ENCODE results near the gene GCLC.

DNA sequence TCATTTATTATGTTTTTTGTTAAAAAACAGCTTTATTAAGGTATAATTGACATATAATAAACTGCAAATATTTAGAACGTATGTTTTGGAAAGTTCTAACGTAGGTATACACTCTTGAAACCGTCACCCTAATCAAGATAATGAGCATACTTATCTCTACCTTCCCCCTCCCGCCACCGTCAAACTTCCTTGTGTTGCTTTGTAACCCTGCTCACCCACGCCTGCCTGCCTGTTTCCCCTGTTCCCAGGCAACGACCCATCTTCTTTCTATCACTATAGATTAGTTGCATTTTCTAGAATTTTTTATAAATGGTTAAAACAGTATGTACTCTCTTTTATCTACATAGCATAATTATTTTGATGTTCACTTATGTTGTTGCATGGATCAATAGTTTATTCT is 33.5 kb upstream of the GCLC start:
- TF ChIP-seq, protein P1, sequence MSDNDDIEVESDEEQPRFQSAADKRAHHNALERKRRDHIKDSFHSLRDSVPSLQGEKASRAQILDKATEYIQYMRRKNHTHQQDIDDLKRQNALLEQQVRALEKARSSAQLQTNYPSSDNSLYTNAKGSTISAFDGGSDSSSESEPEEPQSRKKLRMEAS (CRISPR knock-in tag; IDR thresholded peaks at IDR 0.05) = no peak
- TF ChIP-seq, protein P2, sequence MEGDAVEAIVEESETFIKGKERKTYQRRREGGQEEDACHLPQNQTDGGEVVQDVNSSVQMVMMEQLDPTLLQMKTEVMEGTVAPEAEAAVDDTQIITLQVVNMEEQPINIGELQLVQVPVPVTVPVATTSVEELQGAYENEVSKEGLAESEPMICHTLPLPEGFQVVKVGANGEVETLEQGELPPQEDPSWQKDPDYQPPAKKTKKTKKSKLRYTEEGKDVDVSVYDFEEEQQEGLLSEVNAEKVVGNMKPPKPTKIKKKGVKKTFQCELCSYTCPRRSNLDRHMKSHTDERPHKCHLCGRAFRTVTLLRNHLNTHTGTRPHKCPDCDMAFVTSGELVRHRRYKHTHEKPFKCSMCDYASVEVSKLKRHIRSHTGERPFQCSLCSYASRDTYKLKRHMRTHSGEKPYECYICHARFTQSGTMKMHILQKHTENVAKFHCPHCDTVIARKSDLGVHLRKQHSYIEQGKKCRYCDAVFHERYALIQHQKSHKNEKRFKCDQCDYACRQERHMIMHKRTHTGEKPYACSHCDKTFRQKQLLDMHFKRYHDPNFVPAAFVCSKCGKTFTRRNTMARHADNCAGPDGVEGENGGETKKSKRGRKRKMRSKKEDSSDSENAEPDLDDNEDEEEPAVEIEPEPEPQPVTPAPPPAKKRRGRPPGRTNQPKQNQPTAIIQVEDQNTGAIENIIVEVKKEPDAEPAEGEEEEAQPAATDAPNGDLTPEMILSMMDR (IDR thresholded peaks at IDR 0.05) = no peak
- TF ChIP-seq, protein P3, sequence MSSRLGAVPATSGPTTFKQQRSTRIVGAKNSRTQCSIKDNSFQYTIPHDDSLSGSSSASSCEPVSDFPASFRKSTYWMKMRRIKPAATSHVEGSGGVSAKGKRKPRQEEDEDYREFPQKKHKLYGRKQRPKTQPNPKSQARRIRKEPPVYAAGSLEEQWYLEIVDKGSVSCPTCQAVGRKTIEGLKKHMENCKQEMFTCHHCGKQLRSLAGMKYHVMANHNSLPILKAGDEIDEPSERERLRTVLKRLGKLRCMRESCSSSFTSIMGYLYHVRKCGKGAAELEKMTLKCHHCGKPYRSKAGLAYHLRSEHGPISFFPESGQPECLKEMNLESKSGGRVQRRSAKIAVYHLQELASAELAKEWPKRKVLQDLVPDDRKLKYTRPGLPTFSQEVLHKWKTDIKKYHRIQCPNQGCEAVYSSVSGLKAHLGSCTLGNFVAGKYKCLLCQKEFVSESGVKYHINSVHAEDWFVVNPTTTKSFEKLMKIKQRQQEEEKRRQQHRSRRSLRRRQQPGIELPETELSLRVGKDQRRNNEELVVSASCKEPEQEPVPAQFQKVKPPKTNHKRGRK (CRISPR knock-in tag; IDR thresholded peaks at IDR 0.05; ENCODE audit: borderline replicate concordance) = no peak
- TF ChIP-seq TEAD4 (CRISPR knock-in tag; IDR thresholded peaks at IDR 0.05) = no peak
- TF ChIP-seq FOXJ3 (CRISPR knock-in tag; IDR thresholded peaks at IDR 0.05; ENCODE audit: borderline replicate concordance) = no peak
- TF ChIP-seq, protein P4, sequence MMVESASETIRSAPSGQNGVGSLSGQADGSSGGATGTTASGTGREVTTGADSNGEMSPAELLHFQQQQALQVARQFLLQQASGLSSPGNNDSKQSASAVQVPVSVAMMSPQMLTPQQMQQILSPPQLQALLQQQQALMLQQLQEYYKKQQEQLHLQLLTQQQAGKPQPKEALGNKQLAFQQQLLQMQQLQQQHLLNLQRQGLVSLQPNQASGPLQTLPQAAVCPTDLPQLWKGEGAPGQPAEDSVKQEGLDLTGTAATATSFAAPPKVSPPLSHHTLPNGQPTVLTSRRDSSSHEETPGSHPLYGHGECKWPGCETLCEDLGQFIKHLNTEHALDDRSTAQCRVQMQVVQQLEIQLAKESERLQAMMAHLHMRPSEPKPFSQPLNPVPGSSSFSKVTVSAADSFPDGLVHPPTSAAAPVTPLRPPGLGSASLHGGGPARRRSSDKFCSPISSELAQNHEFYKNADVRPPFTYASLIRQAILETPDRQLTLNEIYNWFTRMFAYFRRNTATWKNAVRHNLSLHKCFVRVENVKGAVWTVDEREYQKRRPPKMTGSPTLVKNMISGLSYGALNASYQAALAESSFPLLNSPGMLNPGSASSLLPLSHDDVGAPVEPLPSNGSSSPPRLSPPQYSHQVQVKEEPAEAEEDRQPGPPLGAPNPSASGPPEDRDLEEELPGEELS (CRISPR knock-in tag; IDR thresholded peaks at IDR 0.05) = no peak
- TF ChIP-seq CREB1 (CRISPR knock-in tag; IDR thresholded peaks at IDR 0.05) = no peak
- no peak for TF ChIP-seq CREM (CRISPR knock-in tag; IDR thresholded peaks at IDR 0.05)
- TF ChIP-seq, protein P5, sequence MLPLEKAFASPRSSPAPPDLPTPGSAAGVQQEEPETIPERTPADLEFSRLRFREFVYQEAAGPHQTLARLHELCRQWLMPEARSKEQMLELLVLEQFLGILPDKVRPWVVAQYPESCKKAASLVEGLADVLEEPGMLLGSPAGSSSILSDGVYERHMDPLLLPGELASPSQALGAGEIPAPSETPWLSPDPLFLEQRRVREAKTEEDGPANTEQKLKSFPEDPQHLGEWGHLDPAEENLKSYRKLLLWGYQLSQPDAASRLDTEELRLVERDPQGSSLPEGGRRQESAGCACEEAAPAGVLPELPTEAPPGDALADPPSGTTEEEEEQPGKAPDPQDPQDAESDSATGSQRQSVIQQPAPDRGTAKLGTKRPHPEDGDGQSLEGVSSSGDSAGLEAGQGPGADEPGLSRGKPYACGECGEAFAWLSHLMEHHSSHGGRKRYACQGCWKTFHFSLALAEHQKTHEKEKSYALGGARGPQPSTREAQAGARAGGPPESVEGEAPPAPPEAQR (CRISPR knock-in tag; IDR thresholded peaks at IDR 0.05) = no peak
- TF ChIP-seq, protein P6, sequence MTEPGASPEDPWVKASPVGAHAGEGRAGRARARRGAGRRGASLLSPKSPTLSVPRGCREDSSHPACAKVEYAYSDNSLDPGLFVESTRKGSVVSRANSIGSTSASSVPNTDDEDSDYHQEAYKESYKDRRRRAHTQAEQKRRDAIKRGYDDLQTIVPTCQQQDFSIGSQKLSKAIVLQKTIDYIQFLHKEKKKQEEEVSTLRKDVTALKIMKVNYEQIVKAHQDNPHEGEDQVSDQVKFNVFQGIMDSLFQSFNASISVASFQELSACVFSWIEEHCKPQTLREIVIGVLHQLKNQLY (CRISPR knock-in tag; IDR thresholded peaks at IDR 0.05) = no peak
- no peak for TF ChIP-seq SMAD3 (CRISPR knock-in tag; IDR thresholded peaks at IDR 0.05; ENCODE audit: borderline replicate concordance)
- TF ChIP-seq SP1 (CRISPR knock-in tag; conservative IDR thresholded peaks at IDR 0.05) = no peak
- no peak for TF ChIP-seq ZNF317 (CRISPR knock-in tag; IDR thresholded peaks at IDR 0.05; ENCODE audit: borderline replicate concordance, low read depth)

Data from WTC11 (cell line).